Hair follicle dermal papilla cell (primary cell): ENCODE results near the gene TUT4. TPM values are rescaled to one million over a fixed set of nuclear protein-coding genes. Genes with fewer than 3 reads are reported as not detected.

Experiments used
- total RNA-seq: library from RNA; depleted of rRNA; stranded (reverse); fragments of >200 nt; gene quantifications from 2 replicates; pipeline ENCODE4 v1.2.3, GENCODE V29; 2012

Gene TUT4
- total RNA-seq, result 32.1 and 44.9 TPM in 2 replicates

GRCh38 chr1:52552505-52553361 lies at the start of gene TUT4:
TSS of gene TUT4 (minus strand) at chr1:52553092. CDS start at chr1:52526280, 26,812 bp downstream.

GRCh38 chr1:52601991-52602855 lies 49.3 kb upstream of the TUT4 start, which contains the start of gene GPX7:
TSS of gene GPX7 (plus strand) at chr1:52602371. CDS start at chr1:52602410, 39 bp downstream.

GRCh38 chr1:52404116-52404974 lies 148.5 kb downstream of the TUT4 start, which contains the start of the genes ORC1 and PRPF38A:
TSS of gene ORC1 (minus strand) at chr1:52404423. CDS start at chr1:52402223, 2,200 bp downstream.
TSS of gene PRPF38A (plus strand) at chr1:52404602. CDS start at chr1:52404750, 148 bp downstream.

Other genes with a start within 250 kb of the TUT4 start
- gene CC2D1B, start 186.9 kb downstream of the TUT4 start, total RNA-seq, result 45.5 and 46.2 TPM in 2 replicates
- 0.81 and 0.97 TPM in 2 replicates for gene ORC1, start 148.7 kb downstream of the TUT4 start, total RNA-seq
- 7.9 and 11.7 TPM in 2 replicates for gene PRPF38A, start 148.5 kb downstream of the TUT4 start, total RNA-seq
- gene GPX7, start 49.3 kb upstream of the TUT4 start, total RNA-seq, result 66.4 and 94.1 TPM in 2 replicates
- 0.16 TPM in 1 of 2 replicates, not detected in the other for gene SHISAL2A, start 80.1 kb upstream of the TUT4 start, total RNA-seq
- 17.6 and 19.5 TPM in 2 replicates for gene COA7, start 145.3 kb upstream of the TUT4 start, total RNA-seq
- gene ZYG11B, start 173.4 kb upstream of the TUT4 start, total RNA-seq, result 66.4 and 83.2 TPM in 2 replicates